A549 treated with GW870086 at 1 μM for 4 hours (cell line): ENCODE results near the gene LTK. TPM values are rescaled to one million over a fixed set of nuclear protein-coding genes. Genes with fewer than 3 reads are reported as not detected.

ENCODE experiments used
- total RNA-seq: library from RNA; stranded (reverse); fragments of 200-300 nt; extraction: Qiagen RNA extraction; gene quantifications from 5 replicates; pipeline ENCODE4 v1.2.3, GENCODE V29; 2022; ENCODE audit warnings: low read depth

Gene LTK
- total RNA-seq: 0.03 to 0.43 TPM (median 0.10 TPM) in 4 of 5 replicates, not detected in the other

DNA sequence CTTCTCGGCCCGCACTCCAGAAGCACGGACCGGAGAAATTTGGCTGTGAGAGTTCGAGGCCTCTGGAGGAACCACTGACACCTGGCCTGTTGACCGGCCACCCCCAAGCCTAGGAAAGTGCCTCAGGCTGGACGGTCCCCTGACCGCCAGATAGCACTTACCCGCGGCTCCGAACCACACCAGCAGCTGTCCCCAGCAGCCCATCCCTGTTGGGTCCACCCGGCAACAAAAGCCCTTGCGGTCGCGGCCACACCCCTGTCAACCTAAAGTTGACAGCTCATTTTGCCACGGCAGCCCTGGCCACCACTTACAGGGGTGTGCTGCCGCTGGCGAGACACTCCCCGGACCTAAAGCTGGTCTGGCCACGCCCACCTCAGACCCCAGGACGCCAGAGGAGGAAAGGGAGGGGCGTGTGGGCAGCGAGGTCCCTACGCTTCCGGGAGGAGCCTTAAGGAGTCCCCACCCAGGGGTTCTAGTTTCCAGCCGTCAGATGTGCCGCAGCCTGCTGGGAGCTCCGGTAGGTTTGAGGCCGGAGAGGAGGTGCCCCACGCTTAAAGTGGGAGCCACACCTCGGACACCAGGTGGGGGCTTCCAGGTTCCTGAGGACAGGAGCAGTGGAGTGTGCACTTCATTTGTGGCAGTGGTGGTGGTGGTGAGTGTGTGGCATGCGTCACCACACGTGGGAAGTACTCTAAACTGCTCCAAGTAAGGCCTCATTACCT is at the start of gene LTK:
TSS of gene LTK (minus strand) at position 322 of the 722 bp plus-strand sequence. CDS start at position 204, 118 bp downstream.

DNA sequence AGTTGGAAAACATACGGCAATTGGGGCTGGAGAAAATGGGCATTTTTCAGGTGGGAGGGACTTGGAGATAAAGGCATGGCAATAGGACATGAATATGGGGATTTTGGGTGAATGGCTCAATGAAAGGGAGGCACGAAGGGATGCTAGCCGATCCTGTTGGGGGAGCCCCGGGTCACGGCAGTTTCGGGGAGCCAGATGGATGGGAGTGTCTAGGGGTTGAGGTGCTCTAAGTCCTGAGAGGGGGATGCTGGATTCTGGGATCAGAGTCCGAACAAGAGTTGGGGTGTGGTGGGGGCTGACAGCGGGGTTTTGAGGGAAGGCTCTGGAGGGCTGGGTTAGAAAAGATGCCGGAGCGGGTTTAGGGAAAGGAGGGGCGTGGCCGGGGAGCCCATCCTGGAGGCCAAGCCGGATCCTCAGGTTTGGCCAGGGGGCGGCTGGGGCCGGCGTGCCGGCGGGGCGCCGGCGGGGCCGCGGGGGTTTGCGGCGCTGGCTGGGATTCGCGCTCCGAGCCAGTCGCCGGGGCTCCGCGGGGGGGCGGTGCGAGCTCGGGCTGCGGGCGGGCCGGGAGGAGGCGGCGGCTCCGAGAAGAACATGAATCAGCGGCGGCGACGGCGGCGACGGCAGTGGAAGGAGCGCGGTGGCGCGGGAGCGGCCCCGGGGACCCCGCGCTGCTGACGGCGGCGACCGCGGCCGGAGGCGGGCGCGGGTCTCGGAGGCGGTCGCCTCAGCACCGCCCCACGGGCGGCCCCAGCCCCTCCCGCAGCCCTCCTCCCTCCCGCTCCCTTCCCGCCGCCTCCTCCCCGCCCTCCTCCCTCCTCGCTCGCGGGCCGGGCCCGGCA is 45.0 kb upstream of the LTK start, which contains the start of gene TYRO3:
TSS of gene TYRO3 (plus strand) at position 813 of the 839 bp plus-strand sequence. CDS start 46 bp downstream, outside the sequence.

DNA sequence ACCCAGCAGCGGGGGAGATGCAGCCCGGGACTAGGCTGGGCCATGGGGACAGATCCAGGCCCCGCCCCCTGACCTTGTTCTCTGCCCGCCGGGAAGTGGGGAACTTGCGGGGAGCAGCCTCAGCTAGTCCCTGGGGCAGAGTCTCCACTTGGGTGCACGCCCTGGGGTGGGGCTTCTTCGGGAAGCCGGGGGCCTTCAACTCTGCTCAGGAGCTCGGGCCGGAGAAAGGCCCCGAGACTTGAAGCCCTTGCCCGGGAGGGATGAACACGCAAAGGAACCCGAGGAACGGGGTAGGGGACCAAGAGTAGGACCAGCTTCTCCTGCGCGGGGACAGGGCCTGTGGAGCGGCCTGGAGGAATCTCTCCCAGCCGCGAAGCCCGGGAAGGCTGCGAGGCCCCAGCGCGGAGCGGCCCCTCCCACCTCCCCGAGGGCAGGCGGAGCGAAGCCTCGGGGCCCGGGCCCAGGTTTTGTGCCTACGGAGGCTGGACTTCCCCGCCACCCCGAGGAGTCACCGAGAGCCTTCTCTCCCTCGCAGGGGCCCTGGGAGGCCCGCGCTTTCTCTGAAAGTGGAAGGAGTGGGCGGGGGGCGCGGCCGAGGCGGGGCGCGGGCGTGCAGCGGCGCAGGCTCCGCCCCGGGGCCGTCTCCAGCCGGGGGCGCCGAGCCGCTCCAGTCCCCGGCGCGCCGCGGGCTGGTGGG is 20.3 kb downstream of the LTK start, which contains the start of gene ITPKA:
TSS of gene ITPKA (plus strand) at position 670 of the 697 bp plus-strand sequence. CDS start 54 bp downstream, outside the sequence.

Other genes starting within 250 kb of the LTK start
- 13.3 to 15.9 TPM (median 14.6 TPM) in 5 replicates for gene OIP5, start 181.2 kb downstream of the LTK start, total RNA-seq
- gene NUSAP1, start 180.9 kb downstream of the LTK start, total RNA-seq: 64.5 to 81.6 TPM (median 70.4 TPM) in 5 replicates
- 12.0 to 14.3 TPM (median 13.4 TPM) in 5 replicates for gene NDUFAF1, start 111.3 kb downstream of the LTK start, total RNA-seq
- 17.4 to 23.1 TPM (median 21.3 TPM) in 5 replicates for gene RTF1, start 96.7 kb downstream of the LTK start, total RNA-seq
- gene ITPKA, start 20.0 kb downstream of the LTK start, total RNA-seq: 7.4 to 9.3 TPM (median 9.1 TPM) in 5 replicates
- gene RPAP1, start 30.4 kb upstream of the LTK start, total RNA-seq: 8.8 to 12.8 TPM (median 10.5 TPM) in 5 replicates
- gene TYRO3, start 45.4 kb upstream of the LTK start, total RNA-seq: 12.8 to 17.1 TPM (median 15.8 TPM) in 5 replicates
- gene MGA, start 146.6 kb upstream of the LTK start, total RNA-seq: 4.9 to 7.6 TPM (median 7.1 TPM) in 5 replicates